GM18505 (cell line): Measurements from ENCODE around the gene RNF220.
"Not testable (repeated sequence)": the region's sequence is repeated elsewhere in the genome, so short reads cannot be mapped to it uniquely, and the experiment has no call there.

Experiments
- ATAC-seq: cut with Tn5 transposase; IDR thresholded peaks from one replicate; pipeline ENCODE4 v1.9.1; 2021; ENCODE audit not compliant: unreplicated experiment
- POLR2A ChIP-seq: IDR thresholded peaks from 4 replicates; pipeline ENCODE4 v1.6.1; 2011; ENCODE audit warnings: borderline replicate concordance; ENCODE audit not compliant: insufficient read depth, insufficient read length; ENCODE audit errors: extremely low read depth

RNF220 gene

GRCh38 chr1:44543786-44544185 lies 138.7 kb downstream of the RNF220 start:
- no peak for ATAC-seq
- TF ChIP-seq POLR2A = no peak

DNA sequence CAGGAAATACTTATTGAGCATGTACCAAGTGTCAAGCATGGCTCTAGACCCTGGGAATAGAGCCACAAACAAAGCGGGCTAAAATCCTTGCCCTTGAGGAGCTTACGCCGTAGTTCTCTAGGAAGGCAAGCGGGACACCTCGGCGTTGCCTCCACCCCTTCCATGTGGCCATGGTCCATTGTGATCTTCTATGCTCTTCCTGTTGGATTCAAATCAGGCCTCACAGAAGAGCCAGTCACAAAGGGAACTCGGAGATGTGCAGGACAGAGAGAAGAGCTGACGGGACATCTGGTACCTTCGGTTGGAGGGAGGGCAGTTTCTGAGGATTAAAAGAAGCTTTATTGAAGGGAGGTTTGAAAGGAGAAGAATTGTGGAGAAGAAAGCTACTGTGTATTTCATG lies 139.9 kb downstream of the RNF220 start:
- ATAC-seq = no peak

GRCh38 chr1:44545961-44546360 lies 140.9 kb downstream of the RNF220 start:
- no peak for TF ChIP-seq POLR2A
- ATAC-seq = no peak

More for the DNA sequence above, 139.9 kb downstream of the RNF220 start:
- no peak for TF ChIP-seq POLR2A

DNA sequence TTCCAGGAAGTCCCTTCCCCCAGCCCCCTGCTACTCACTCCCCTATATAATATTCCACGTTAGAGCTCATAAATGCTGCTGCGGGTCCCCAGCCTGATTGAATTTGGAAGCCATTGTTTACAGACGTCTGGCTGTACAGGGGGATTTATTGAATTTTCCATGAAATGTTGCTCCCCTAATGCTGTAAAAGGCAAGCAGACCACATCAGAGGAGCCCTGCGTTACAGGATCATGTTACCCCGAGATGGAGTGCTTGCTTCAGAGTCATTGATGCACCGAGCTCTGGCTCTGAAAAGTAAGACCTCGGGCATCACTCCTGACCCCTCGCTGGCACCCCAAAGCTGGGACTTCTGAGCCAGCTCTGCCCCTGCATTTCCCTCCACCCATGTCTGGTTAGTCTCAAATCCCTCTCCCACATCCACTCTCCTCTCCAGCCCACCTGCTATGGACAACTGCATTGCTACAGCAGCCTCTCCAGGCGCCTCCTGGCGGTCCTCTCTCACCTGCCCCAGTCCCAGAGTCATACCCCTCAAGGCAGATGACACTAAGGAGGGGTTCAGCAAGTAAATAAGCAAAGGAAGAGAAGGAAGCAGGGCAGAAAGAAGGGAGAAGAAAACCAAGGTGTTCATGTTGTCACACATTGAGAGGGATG lies 141.5 kb downstream of the RNF220 start:
- ATAC-seq = no peak

DNA sequence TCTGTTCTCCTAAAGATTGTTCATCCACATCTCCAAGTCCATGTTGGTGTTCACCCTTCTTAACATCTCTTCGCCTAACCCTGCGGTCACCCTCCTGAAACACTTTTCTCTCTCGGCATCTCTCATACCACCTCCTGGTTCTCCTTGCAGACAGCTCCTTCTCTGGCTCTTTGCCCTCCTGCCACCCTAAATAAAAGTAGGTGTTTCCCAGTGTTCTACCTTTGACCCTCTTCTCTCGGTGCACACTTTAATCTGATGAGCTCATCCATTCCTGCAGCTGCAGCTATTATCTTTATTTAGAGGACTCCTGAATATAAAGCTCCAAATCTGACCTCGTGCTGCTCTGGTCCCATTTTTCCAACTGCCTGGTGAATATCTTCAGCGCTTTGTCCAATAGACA lies 142.3 kb downstream of the RNF220 start:
- no peak for TF ChIP-seq POLR2A
- no peak for ATAC-seq

More for the DNA sequence above, 141.5 kb downstream of the RNF220 start:
- no peak for TF ChIP-seq POLR2A

- ATAC-seq = no peak
- TF ChIP-seq POLR2A = no peak
Measured at GRCh38 chr1:44547837-44548236, 142.8 kb downstream of the RNF220 start.

DNA sequence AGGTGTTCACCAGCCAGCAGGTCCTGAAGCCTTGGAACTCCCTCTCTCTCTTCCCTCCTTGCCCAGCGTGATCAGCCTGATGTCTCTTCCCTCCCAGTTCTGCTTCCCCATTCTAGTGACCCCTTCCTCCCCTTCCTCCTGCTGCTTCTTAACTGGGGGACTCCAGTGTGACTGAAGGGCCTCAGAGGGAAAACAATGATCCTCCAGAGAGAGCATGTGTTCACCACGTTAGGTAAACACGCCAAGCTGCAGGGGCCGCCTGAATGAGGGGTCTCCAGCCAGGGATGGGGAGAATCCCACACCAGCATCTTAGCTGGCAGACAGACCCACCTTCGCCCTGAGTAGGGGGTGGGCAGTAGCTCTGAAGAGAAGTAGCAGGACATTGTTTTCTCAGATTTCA lies 144.5 kb downstream of the RNF220 start:
- TF ChIP-seq POLR2A = no peak

GRCh38 chr1:44553127-44553758 lies 148.2 kb downstream of the RNF220 start:
- TF ChIP-seq POLR2A = no peak
- no peak for ATAC-seq

More for the DNA sequence above, 144.5 kb downstream of the RNF220 start:
- ATAC-seq = no peak

GRCh38 chr1:44553771-44554170 lies 148.7 kb downstream of the RNF220 start:
- no peak for ATAC-seq
- TF ChIP-seq POLR2A = no peak

DNA sequence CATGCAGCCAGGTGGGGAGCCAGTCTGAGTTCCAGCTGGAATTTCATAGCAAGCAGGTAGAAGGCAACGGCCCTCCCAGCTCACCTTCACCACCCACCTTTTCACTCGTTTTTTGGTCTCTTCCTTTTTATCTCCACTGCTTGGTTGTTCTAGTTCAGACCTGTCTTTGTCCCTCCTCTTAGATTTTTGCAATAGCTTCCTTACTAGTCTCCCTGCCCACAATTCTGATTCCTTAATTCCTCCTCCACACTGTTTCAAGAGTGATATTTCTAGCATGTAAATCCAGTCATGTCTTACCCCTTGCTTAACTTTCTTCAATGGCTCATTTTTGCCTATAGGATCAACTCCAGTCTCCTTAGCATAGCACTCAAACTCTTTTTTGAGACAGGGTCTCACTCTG lies 149.7 kb downstream of the RNF220 start:
- ATAC-seq = no peak
- TF ChIP-seq POLR2A = no peak

- TF ChIP-seq POLR2A = no peak
- ATAC-seq = no peak
Measured at GRCh38 chr1:44557778-44558177, 152.7 kb downstream of the RNF220 start.

DNA sequence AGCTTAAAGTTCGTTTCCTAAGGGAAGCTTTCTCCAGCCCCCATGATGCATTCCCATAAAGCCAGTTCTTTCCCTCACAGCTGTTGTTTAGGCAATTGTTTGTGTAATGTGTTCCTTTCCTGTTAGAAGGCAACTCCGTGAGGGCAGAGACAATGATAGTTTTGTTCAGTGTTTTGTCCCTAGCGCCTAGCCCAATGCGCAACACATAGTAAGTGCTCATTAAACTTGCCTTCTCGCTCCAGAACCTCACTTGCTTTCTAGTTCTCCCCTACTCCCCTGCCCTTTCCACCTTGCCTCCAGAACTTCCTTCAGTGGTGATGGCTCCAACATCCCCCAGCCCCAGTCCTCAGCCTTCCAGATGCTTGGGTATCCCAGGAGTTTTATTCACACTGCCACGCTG lies 153.8 kb downstream of the RNF220 start:
- ATAC-seq = no peak
- no peak for TF ChIP-seq POLR2A

DNA sequence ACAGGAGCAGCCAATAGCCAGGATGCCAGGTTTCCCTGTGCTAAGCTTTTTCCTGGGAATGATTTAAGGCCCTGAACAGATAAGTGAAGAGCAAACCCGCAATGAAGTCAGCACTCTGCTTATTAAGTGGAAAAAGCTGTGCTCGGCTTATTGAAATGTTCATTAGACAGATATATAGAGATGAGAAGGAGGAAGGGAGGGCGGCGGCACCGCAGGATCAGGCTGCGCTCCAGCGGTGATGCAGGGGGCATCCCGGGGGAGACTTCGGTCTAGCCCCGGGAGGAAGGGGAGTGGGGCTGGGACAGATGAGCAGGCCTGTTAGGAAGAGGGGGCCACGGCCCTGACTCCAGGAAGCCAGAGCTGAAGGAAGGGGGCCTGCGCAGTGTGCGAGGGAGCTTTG lies 154.3 kb downstream of the RNF220 start:
- ATAC-seq = no peak
- TF ChIP-seq POLR2A = no peak

DNA sequence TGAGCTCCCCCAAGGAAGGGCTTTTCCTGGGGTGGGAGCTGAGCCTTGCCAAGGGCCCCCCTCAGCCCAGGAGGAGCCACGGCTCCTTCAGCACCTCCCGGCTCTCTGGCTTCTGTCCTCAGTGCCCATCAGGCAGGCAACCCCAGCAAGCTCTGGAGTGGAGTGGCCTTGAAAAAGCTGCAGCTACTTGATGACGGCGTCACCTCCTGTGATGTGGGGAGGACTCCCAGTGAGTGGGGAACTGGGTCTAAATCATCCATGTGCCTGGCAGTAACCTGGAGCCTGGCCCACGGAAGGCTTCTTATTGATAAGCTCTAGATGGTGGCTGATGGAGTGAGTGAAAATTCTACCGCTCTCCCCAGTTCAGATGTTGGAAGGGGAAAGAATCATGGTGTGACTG lies 154.9 kb downstream of the RNF220 start:
- ATAC-seq = no peak
- TF ChIP-seq POLR2A = no peak

- not testable (repeated sequence) for ATAC-seq
Measured at GRCh38 chr1:44560696-44561095, 155.6 kb downstream of the RNF220 start.
